Measurements from ENCODE around the gene APC2. TPM values are rescaled to one million over a fixed set of nuclear protein-coding genes. Genes with fewer than 3 reads are reported as not detected.

APC2 gene
- total RNA-seq, 1 experiment from 2014 or later = 1.1 TPM

DNA sequence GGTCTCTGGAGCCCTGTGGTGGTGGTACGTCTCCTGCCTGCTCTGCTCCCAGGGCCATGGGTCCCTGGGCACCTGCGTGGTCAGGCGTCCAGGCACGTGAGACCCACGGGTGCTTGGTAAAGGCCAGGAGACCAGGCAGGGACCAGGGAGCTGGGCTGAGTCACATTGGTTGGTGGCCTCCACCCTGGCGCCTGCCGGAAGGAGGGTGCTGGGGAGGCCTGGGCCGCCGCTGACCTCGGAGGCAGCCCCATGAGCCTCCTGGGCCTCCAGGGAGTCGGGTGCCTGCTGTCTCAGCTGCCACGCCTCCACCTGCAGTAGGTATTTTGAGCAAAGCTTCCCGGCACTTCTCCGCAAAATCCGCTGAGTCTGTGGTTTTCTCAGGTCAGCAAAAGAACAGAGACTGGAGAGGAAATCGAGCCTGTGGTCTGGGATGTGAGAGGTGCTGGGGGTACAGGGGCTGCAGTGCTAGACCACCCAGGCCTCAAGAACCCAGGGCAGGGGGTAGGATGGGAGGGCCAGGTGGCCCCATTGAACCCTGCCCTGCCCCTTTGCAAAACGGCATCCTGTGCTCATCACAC, 70.4 kb downstream of the APC2 start:
- Histone ChIP-seq H3K27ac (ENCODE audit: low read length) (no peak overlapping the region), H4K20me1 (ENCODE audit: insufficient read depth, low read depth, low read length) (no peaks in the 10 kb centered on the region), H3K9me3 (ENCODE audit: low read length) (no peaks in the 10 kb centered on the region), H3K27me3 (ENCODE audit: low read length) (no peaks in the 10 kb centered on the region), H3K4me2 (ENCODE audit: low read depth, low read length, poor library complexity, severe bottlenecking) (no peak overlapping the region), H3K4me3 (ENCODE audit: low read length) (no peak overlapping the region), H2AFZ (ENCODE audit: low read length) (no peak overlapping the region), H3K36me3 (ENCODE audit: insufficient read depth, low read length) (no peaks in the 10 kb centered on the region), H3K4me1 (ENCODE audit: low read length) (no peaks in the 10 kb centered on the region; the same call in 1 of the 2 replicates), H3K79me2 (ENCODE audit: low read length) (no peaks in the 10 kb centered on the region), H3K9me2 (replicated peaks; ENCODE audit: insufficient read depth, low read length) (no peaks in the 10 kb centered on the region), H3K9ac (ENCODE audit: low read length) (no peak overlapping the region)
- no peak for DNase-seq

DNA sequence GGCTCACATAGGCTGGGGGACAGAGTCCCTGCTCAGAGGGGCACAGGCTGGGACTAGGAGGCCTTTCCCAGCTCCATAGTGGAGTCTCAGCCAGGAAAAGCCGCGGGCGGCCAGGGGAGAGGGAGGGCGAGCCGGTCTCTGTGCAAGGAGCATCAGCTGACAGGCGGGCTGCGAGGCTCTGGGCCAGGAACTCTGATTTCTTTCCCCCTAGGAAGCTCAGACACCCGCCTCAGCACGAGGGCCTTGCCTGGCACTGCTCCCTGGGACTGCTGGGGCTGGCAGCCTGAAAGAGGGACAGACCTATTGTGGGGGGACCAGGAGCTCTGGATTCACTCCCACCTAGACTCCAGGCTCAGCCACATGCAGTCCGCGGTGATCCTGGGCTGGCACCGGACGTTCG, 71.7 kb downstream of the APC2 start:
- DNase-seq = no peak

DNA sequence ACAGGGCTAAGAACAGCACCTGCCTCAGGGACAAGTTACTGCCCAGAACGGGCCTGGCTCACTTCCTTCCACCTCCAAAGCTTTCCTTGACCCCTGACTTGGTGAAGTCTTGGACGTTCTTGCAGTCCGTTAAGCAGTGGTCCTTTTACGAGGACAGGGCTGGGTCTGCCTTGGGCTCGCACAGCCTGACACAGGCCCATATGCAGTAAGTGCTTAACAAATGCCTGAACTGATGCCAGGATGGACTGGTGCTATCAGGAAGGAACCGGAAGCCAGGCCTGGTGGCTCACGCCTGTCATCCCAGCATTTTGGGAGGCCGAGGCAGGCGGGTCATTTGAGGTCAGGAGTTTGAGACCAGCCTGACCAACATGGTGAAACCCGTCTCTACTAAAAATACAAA, 72.1 kb downstream of the APC2 start:
- H3K9me3 ChIP-seq (ENCODE audit: low read length) = no peaks in the 10 kb centered on the region
- no peak overlapping the region for H3K4me3 ChIP-seq (ENCODE audit: low read length)
- H3K9me2 ChIP-seq (replicated peaks; ENCODE audit: insufficient read depth, low read length) = no peaks in the 10 kb centered on the region
- no peak overlapping the region for H3K9ac ChIP-seq (ENCODE audit: low read length)
- H3K79me2 ChIP-seq (ENCODE audit: low read length) = no peaks in the 10 kb centered on the region
- no peaks in the 10 kb centered on the region for H3K27me3 ChIP-seq (ENCODE audit: low read length)
- H3K36me3 ChIP-seq (ENCODE audit: insufficient read depth, low read length) = no peaks in the 10 kb centered on the region
- no peak overlapping the region for H3K4me2 ChIP-seq (ENCODE audit: low read depth, low read length, poor library complexity, severe bottlenecking)
- H3K27ac ChIP-seq (ENCODE audit: low read length) = no peak overlapping the region
- DNase-seq = no peak
- no peak overlapping the region for H2AFZ ChIP-seq (ENCODE audit: low read length)
- H3K4me1 ChIP-seq (ENCODE audit: low read length) = no peaks in the 10 kb centered on the region; the same call in 1 of the 2 replicates
- no peaks in the 10 kb centered on the region for H4K20me1 ChIP-seq (ENCODE audit: insufficient read depth, low read depth, low read length)

More for the DNA sequence above, 71.7 kb downstream of the APC2 start:
- Histone ChIP-seq H3K27ac (ENCODE audit: low read length) (no peak overlapping the region), H3K36me3 (ENCODE audit: insufficient read depth, low read length) (no peaks in the 10 kb centered on the region), H3K4me3 (ENCODE audit: low read length) (no peak overlapping the region), H3K9me2 (replicated peaks; ENCODE audit: insufficient read depth, low read length) (no peaks in the 10 kb centered on the region), H3K4me1 (ENCODE audit: low read length) (no peaks in the 10 kb centered on the region; the same call in 1 of the 2 replicates), H3K27me3 (ENCODE audit: low read length) (no peaks in the 10 kb centered on the region), H3K9ac (ENCODE audit: low read length) (no peak overlapping the region), H2AFZ (ENCODE audit: low read length) (no peak overlapping the region), H4K20me1 (ENCODE audit: insufficient read depth, low read depth, low read length) (no peaks in the 10 kb centered on the region), H3K4me2 (ENCODE audit: low read depth, low read length, poor library complexity, severe bottlenecking) (no peak overlapping the region), H3K9me3 (ENCODE audit: low read length) (no peaks in the 10 kb centered on the region), H3K79me2 (ENCODE audit: low read length) (no peaks in the 10 kb centered on the region)

DNA sequence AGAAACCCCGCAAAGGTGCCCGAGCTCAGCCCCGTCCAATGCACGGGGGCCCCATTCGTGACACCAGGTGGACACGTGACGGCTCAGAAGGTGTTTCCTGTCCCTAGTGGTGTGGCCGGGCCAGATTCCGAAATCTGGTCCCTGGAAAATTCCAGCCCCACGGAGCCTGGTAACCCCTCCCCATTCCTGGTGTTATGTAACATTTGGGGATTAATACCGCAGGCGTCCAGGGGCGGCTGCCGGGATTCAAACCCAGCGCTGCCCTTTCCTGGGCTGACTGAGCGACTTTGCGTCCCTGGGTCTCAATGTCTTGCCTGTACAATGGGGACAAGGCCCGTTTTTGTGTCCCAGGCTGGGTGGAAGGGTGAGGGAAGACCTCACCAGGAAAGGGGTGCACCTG, 72.9 kb downstream of the APC2 start:
- Histone ChIP-seq H3K4me1 (ENCODE audit: low read length) (no peaks in the 10 kb centered on the region; the same call in 1 of the 2 replicates), H4K20me1 (ENCODE audit: insufficient read depth, low read depth, low read length) (no peaks in the 10 kb centered on the region), H3K9me3 (ENCODE audit: low read length) (no peaks in the 10 kb centered on the region), H3K36me3 (ENCODE audit: insufficient read depth, low read length) (no peaks in the 10 kb centered on the region), H3K27ac (ENCODE audit: low read length) (no peak overlapping the region), H3K4me2 (ENCODE audit: low read depth, low read length, poor library complexity, severe bottlenecking) (no peak overlapping the region), H2AFZ (ENCODE audit: low read length) (no peak overlapping the region), H3K27me3 (ENCODE audit: low read length) (no peaks in the 10 kb centered on the region), H3K79me2 (ENCODE audit: low read length) (no peaks in the 10 kb centered on the region), H3K9me2 (replicated peaks; ENCODE audit: insufficient read depth, low read length) (no peaks in the 10 kb centered on the region), H3K4me3 (ENCODE audit: low read length) (no peak overlapping the region), H3K9ac (ENCODE audit: low read length) (no peak overlapping the region)
- DNase-seq = no peak

Other genes with a start within 250 kb of the APC2 start
- gene STK11, start 244.3 kb upstream of the APC2 start, total RNA-seq (2014; rRNA removed; shearing (Covaris generic); ENCODE audit: low replicate concordance) = 40.3 and 102 TPM in 2 replicates
- 1.6 and 4.1 TPM in 2 replicates for gene CBARP, start 212.1 kb upstream of the APC2 start, total RNA-seq (2014; rRNA removed; shearing (Covaris generic); ENCODE audit: low replicate concordance)
- gene ATP5F1D, start 208.4 kb upstream of the APC2 start, total RNA-seq (2014; rRNA removed; shearing (Covaris generic); ENCODE audit: low replicate concordance) = 64.3 and 110 TPM in 2 replicates
- gene MIDN, start 201.5 kb upstream of the APC2 start, total RNA-seq (2014; rRNA removed; shearing (Covaris generic); ENCODE audit: low replicate concordance) = 21.4 and 40.5 TPM in 2 replicates
- 141 and 291 TPM in 2 replicates for gene CIRBP, start 180.8 kb upstream of the APC2 start, total RNA-seq (2014; rRNA removed; shearing (Covaris generic); ENCODE audit: low replicate concordance)
- gene FAM174C, start 174.6 kb upstream of the APC2 start, total RNA-seq (2014; rRNA removed; shearing (Covaris generic); ENCODE audit: low replicate concordance) = 32.7 and 68.1 TPM in 2 replicates
- not detected in 2 replicates for gene EFNA2, start 164.2 kb upstream of the APC2 start, total RNA-seq (2014; rRNA removed; shearing (Covaris generic); ENCODE audit: low replicate concordance)
- 98.1 and 129 TPM in 2 replicates for gene NDUFS7, start 66.2 kb upstream of the APC2 start, total RNA-seq (2014; rRNA removed; shearing (Covaris generic); ENCODE audit: low replicate concordance)
- 63.7 and 144 TPM in 2 replicates for gene GAMT, start 48.6 kb upstream of the APC2 start, total RNA-seq (2014; rRNA removed; shearing (Covaris generic); ENCODE audit: low replicate concordance)
- 110 and 244 TPM in 2 replicates for gene DAZAP1, start 42.5 kb upstream of the APC2 start, total RNA-seq (2014; rRNA removed; shearing (Covaris generic); ENCODE audit: low replicate concordance)
- gene RPS15, start 11.7 kb upstream of the APC2 start, total RNA-seq (2014; rRNA removed; shearing (Covaris generic); ENCODE audit: low replicate concordance) = 2,088 and 3,414 TPM in 2 replicates
- 26.4 and 62.2 TPM in 2 replicates for gene C19orf25, start 29.1 kb downstream of the APC2 start, total RNA-seq (2014; rRNA removed; shearing (Covaris generic); ENCODE audit: low replicate concordance)
- gene PCSK4, start 40.2 kb downstream of the APC2 start, total RNA-seq (2014; rRNA removed; shearing (Covaris generic); ENCODE audit: low replicate concordance) = 2.0 and 5.0 TPM in 2 replicates
- 1.3 and 1.5 TPM in 2 replicates for gene REEP6, start 41.1 kb downstream of the APC2 start, total RNA-seq (2014; rRNA removed; shearing (Covaris generic); ENCODE audit: low replicate concordance)
- gene ADAMTSL5, start 62.9 kb downstream of the APC2 start, total RNA-seq (2014; rRNA removed; shearing (Covaris generic); ENCODE audit: low replicate concordance) = 0.94 and 2.6 TPM in 2 replicates
- not detected in 2 replicates for gene PLK5, start 74.0 kb downstream of the APC2 start, total RNA-seq (2014; rRNA removed; shearing (Covaris generic); ENCODE audit: low replicate concordance)
- gene MEX3D, start 118.2 kb downstream of the APC2 start, total RNA-seq (2014; rRNA removed; shearing (Covaris generic); ENCODE audit: low replicate concordance) = 5.6 and 13.5 TPM in 2 replicates
- 42.2 and 124 TPM in 2 replicates for gene MBD3, start 142.7 kb downstream of the APC2 start, total RNA-seq (2014; rRNA removed; shearing (Covaris generic); ENCODE audit: low replicate concordance)
- gene UQCR11, start 155.3 kb downstream of the APC2 start, total RNA-seq (2014; rRNA removed; shearing (Covaris generic); ENCODE audit: low replicate concordance) = 106 and 170 TPM in 2 replicates
- gene TCF3, start 202.5 kb downstream of the APC2 start, total RNA-seq (2014; rRNA removed; shearing (Covaris generic); ENCODE audit: low replicate concordance) = 91.5 and 284 TPM in 2 replicates